ENCODE measurements around the gene KIF1C.
A peak's percentile ranks its signal among the peaks of the same experiment; 100 is the strongest.

The KIF1C gene

GRCh38 chr17:4960279-4960922, 37.3 kb upstream of the KIF1C start:
- H3K4me3 ChIP-seq (ENCODE audit: low read length) = no peak overlapping the region
- no peak for TF ChIP-seq CTCF (conservative IDR thresholded peaks at IDR 0.05; ENCODE audit: low read length)
- DNase-seq (ENCODE audit: low read depth) = no peak

GRCh38 chr17:4965311-4965986, 32.3 kb upstream of the KIF1C start:
- TF ChIP-seq CTCF (conservative IDR thresholded peaks at IDR 0.05; ENCODE audit: low read length) = no peak
- no peak overlapping the region for H3K4me3 ChIP-seq (ENCODE audit: low read length)
- DNase-seq (ENCODE audit: low read depth) = no peak

DNA sequence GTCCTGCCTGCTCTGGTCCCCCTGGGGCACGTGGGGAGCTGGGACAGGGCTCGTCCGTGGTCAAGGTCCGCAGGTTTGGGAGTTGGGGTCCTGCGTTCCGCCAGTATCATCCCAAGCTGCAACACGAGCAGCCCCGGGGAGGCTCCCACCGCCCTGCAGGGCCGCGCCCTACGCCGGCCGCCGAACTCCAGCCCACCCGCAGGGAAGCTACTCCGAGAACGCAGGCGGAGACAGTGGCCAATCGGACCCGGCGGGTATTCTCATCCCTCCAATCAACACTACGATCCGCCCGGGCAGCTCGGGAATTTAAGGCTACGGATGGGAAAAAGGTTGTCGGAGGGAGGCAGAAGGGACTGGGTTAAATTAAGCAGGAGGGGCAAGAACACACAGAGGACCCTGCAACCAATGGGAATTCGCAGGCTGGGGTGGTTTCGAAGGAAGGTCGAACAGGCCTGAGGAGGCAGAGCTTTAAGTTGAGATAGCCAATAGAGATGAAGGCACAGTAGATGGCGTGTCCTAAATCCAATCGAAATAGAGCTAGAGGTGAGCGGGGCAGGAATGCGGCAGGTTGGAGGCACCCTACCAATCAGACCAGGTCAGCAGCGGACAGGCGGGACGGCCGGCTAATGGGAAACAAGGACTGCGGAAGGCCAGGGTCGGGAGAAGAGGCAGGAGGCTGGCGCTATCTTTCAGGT, 30.8 kb upstream of the KIF1C start:
- no peak for TF ChIP-seq CTCF (conservative IDR thresholded peaks at IDR 0.05; ENCODE audit: low read length)
- peak overlapping the region; percentile 91 for H3K4me3 ChIP-seq (ENCODE audit: low read length)
- peak; percentile 100 for DNase-seq (ENCODE audit: low read depth)

GRCh38 chr17:4967539-4968485, 29.9 kb upstream of the KIF1C start, which contains the start of gene SPAG7:
Gene SPAG7 (minus strand): TSS chr17:4967817. CDS start chr17:4967804, 13 bp downstream.
- peak within 1 kb of the TSS; percentile 91 for H3K4me3 ChIP-seq (ENCODE audit: low read length)
- peak; percentile 8; the same call in 1 of the 2 replicates for TF ChIP-seq CTCF (conservative IDR thresholded peaks at IDR 0.05; ENCODE audit: low read length)
- peak; percentile 98 for DNase-seq (ENCODE audit: low read depth)

DNA sequence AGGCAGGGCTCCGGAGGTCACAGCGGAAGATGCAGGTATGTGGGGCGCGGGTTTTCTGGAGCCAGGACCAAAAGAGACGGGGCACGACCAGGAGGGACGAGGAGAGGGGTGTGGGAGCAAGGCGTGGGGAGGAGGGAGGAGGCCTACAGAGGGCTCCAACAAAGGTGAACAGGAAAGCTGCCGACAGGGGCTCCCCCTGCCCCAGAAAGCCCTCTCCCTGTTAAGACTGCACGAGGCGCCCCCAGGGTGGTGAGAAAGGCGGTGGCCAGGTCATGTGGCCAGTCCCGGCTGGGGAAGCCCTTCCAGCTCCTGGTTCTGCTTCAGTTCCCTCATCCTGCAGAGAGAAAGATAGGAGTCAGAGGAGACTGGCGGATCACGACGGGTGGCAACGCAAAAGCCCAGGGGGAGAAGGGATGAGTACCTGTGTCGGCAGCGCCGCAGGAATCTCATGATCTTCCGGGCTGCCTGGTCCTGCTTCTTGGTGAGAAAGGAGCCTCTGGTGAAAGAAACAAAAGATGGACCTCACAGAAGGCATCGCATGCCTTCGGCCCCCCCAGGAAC, 29.2 kb upstream of the KIF1C start:
- TF ChIP-seq CTCF (conservative IDR thresholded peaks at IDR 0.05; ENCODE audit: low read length) = no peak
- DNase-seq (ENCODE audit: low read depth) = no peak
- peak overlapping the region; percentile 69 for H3K4me3 ChIP-seq (ENCODE audit: low read length)

GRCh38 chr17:4969047-4969550, 28.7 kb upstream of the KIF1C start:
- DNase-seq (ENCODE audit: low read depth) = peak; percentile 90
- TF ChIP-seq CTCF (conservative IDR thresholded peaks at IDR 0.05; ENCODE audit: low read length) = no peak
- H3K4me3 ChIP-seq (ENCODE audit: low read length) = peak overlapping the region; percentile 69
